ENCODE results near the gene GNA12. TPM values are rescaled to one million over a fixed set of nuclear protein-coding genes. Genes with fewer than 3 reads are reported as not detected.

The GNA12 gene
- total and polyA plus RNA-seq, 2 of the 4 experiments (the other 2 are of a cell fraction) = 14.3 to 93.9 TPM

DNA sequence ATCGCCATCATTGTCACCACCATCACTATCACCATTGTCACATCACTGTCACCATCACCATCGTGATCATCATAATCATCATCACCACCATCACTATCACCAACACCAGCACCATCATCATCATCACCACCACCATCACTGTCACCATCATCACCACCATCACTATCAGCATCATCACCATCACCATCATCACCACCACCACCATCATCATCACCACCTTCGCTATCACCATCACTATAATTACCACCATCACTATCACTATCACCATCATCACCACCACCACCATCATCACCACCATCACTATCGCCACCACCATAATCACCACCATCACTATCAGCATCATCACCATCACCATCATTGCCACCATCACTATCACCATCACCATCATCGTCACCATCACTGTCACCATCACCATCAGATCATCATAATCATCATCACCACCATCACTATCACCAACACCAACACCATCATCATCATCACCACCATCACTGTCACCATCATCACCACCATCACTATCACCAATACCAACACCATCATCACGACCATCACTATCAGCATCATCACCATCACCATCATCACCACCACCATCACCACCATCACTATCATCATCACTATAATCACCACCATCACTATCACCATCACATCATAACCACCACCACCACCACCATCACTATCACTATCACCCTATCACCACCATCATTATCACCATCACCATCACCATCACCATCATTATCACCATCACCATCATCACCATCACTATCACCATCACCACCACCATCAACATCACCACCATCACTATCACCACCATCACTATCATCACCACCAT is 6.0 kb upstream of the GNA12 start:
- H2AK9ac ChIP-seq (replicated peaks; ENCODE audit: low read depth, low read length, poor library complexity) = no peak overlapping the region
- H3K79me1 ChIP-seq (ENCODE audit: low read depth in 1 of 2, low read length in 2 of 2) = no peaks in the 10 kb centered on the region; a peak in 1 of 4 replicates
- H3K14ac ChIP-seq (replicated peaks; ENCODE audit: low read depth, low read length) = 0 out of 2 replicates have a peak overlapping the region, but pooled peaks have one; percentile 21
- DNase-seq = no peak
- H3K4ac ChIP-seq (ENCODE audit: low read depth, low read length) = no peak overlapping the region
- no peak overlapping the region for H2AFZ ChIP-seq (replicated peaks; ENCODE audit: low read length, poor library complexity)
- no peak overlapping the region for H2BK120ac ChIP-seq (ENCODE audit: low read depth, low read length)
- H3K36me3 ChIP-seq (ENCODE audit: control insufficient read depth, insufficient read depth, low read length) = no peaks in the 10 kb centered on the region
- H2BK15ac ChIP-seq (ENCODE audit: low read depth, low read length) = no peak overlapping the region
- no TSS peak for BruUV-seq (replicated peaks)
- dilution Hi-C loops (cut with HindIII; ENCODE audit: low sequenced_read_pairs, unreplicated experiment) = no loop called here
- H3K27ac ChIP-seq (ENCODE audit: insufficient read depth, low read length) = no peak overlapping the region
- POLR2A ChIA-PET (ENCODE audit: unreplicated experiment) = no interaction called here
- H3K4me3 ChIP-seq (ENCODE audit: insufficient read depth, low read depth, low read length) = no peak overlapping the region
- intact Hi-C loops (cut with micrococcal nuclease) = no loop called here
- 80% methylated on average over 4 of the region's 6 CpGs; no CpG with 5 or more reads in 1 of the 2 experiments for WGBS, 2 experiments (ENCODE audit: extremely low coverage in 2 of 2, insufficient read length in 1 of 2)
- H3K27me3 ChIP-seq (ENCODE audit: control insufficient read depth, insufficient read depth, low read length) = no peaks in the 10 kb centered on the region
- CTCF ChIA-PET = no interaction called here
- H3K4me1 ChIP-seq (ENCODE audit: control insufficient read depth, insufficient read depth, low read length) = no peaks in the 10 kb centered on the region
- TF ChIP-seq, protein P1, sequence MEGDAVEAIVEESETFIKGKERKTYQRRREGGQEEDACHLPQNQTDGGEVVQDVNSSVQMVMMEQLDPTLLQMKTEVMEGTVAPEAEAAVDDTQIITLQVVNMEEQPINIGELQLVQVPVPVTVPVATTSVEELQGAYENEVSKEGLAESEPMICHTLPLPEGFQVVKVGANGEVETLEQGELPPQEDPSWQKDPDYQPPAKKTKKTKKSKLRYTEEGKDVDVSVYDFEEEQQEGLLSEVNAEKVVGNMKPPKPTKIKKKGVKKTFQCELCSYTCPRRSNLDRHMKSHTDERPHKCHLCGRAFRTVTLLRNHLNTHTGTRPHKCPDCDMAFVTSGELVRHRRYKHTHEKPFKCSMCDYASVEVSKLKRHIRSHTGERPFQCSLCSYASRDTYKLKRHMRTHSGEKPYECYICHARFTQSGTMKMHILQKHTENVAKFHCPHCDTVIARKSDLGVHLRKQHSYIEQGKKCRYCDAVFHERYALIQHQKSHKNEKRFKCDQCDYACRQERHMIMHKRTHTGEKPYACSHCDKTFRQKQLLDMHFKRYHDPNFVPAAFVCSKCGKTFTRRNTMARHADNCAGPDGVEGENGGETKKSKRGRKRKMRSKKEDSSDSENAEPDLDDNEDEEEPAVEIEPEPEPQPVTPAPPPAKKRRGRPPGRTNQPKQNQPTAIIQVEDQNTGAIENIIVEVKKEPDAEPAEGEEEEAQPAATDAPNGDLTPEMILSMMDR (conservative IDR thresholded peaks at IDR 0.05; ENCODE audit: low read depth, low read length) = no peak
- no peak for TF ChIP-seq POLR2A (IDR thresholded peaks at IDR 0.05; ENCODE audit: low read depth, low read length)
- TF ChIP-seq FOS (IDR thresholded peaks at IDR 0.05; ENCODE audit: low read depth, low read length) = no peak
- no peak for TF ChIP-seq RFX5 (IDR thresholded peaks at IDR 0.05; ENCODE audit: low read depth, low read length)
- no peak for TF ChIP-seq CEBPB (IDR thresholded peaks at IDR 0.05; ENCODE audit: low read depth, low read length)
- TF ChIP-seq, protein P2, sequence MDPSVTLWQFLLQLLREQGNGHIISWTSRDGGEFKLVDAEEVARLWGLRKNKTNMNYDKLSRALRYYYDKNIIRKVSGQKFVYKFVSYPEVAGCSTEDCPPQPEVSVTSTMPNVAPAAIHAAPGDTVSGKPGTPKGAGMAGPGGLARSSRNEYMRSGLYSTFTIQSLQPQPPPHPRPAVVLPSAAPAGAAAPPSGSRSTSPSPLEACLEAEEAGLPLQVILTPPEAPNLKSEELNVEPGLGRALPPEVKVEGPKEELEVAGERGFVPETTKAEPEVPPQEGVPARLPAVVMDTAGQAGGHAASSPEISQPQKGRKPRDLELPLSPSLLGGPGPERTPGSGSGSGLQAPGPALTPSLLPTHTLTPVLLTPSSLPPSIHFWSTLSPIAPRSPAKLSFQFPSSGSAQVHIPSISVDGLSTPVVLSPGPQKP (IDR thresholded peaks at IDR 0.05; ENCODE audit: borderline replicate concordance, low read depth, low read length) = no peak
- TF ChIP-seq USF2 (IDR thresholded peaks at IDR 0.05; ENCODE audit: low read depth, low read length) = no peak
- no peak for TF ChIP-seq SMC3 (IDR thresholded peaks at IDR 0.05; ENCODE audit: low read depth, low read length)
- no peak for TF ChIP-seq MAZ (IDR thresholded peaks at IDR 0.05; ENCODE audit: borderline replicate concordance, low read depth, low read length)
- TF ChIP-seq CHD1 (IDR thresholded peaks at IDR 0.05; ENCODE audit: low read depth, low read length) = no peak
- TF ChIP-seq RAD21 (IDR thresholded peaks at IDR 0.05; ENCODE audit: low read length) = no peak
- no peak for TF ChIP-seq RCOR1 (IDR thresholded peaks at IDR 0.05; ENCODE audit: insufficient replicate concordance, low read length)
- TF ChIP-seq NFE2L2 (IDR thresholded peaks at IDR 0.05; ENCODE audit: low read depth, low read length) = no peak
- H2BK20ac ChIP-seq (ENCODE audit: low read depth, low read length) = no peak overlapping the region
- H3K9me3 ChIP-seq (ENCODE audit: control insufficient read depth, insufficient read depth, low read length) = no peaks in the 10 kb centered on the region
- peak overlapping the region; percentile 24 for H2BK5ac ChIP-seq (ENCODE audit: low read depth, low read length, poor library complexity, severe bottlenecking)
- H2AK5ac ChIP-seq (ENCODE audit: low read depth, low read length) = peak overlapping the region; percentile 73; the same call in 1 of the 2 replicates
- no peak overlapping the region for H3K4me2 ChIP-seq (ENCODE audit: low read depth, low read length)
- no peak overlapping the region; the same call in 1 of the 2 replicates for H3K56ac ChIP-seq (ENCODE audit: extremely low read depth, insufficient read depth, low read length)
- H3K9me1 ChIP-seq (ENCODE audit: insufficient read depth, low read length) = no peaks in the 10 kb centered on the region
- no peak for ATAC-seq (ENCODE audit: low read depth)
- no peaks in the 10 kb centered on the region for H4K20me1 ChIP-seq (ENCODE audit: insufficient read depth, low read length)
- H3K23ac ChIP-seq (ENCODE audit: low read depth, low read length) = no peak overlapping the region
- H3K9ac ChIP-seq (ENCODE audit: low read depth, low read length) = no peak overlapping the region
- no peak overlapping the region for H3K18ac ChIP-seq (ENCODE audit: low read depth, low read length)
- no peak overlapping the region for H4K5ac ChIP-seq (ENCODE audit: low read depth, low read length)
- no peak overlapping the region for H4K91ac ChIP-seq (ENCODE audit: insufficient read depth, low read depth, low read length)
- H4K8ac ChIP-seq (ENCODE audit: low read depth in 2 of 2, low read length in 2 of 2) = no peak overlapping the region
- in situ Hi-C loops (cut with MboI; ENCODE audit: low sequenced_read_pairs) = loop anchor here (25.0 kb wide), 2 partner anchors 1787 to 1912 kb away; no protein-coding TSS in a partner anchor

Measured in IMR-90 (cell line).